ENCODE measurements around the gene SRL.

SRL gene

GRCh38 chr16:4183237-4184037 lies 58.4 kb downstream of the SRL start:
- no peaks in the 10 kb centered on the region for H3K27me3 ChIP-seq (ENCODE audit: control insufficient read depth in 1 of 2, insufficient read depth in 2 of 2, low read length in 2 of 2)
- no peaks in the 10 kb centered on the region for H3K9me3 ChIP-seq (ENCODE audit: control insufficient read depth in 2 of 2, low read length in 2 of 2)
- H3K9ac ChIP-seq (ENCODE audit: low read length in 2 of 2), result peak overlapping the region; percentile 82 to 84
- peak overlapping the region; percentile 69 to 81 for H3K4me3 ChIP-seq (ENCODE audit: low read length in 2 of 2)
- H3K36me3 ChIP-seq (ENCODE audit: control insufficient read depth in 2 of 2, insufficient read depth in 2 of 2, low read length in 2 of 2), result no peaks in the 10 kb centered on the region
- peaks cover 13% of the 10 kb centered on the region for H3K4me1 ChIP-seq (ENCODE audit: control insufficient read depth, insufficient read depth, low read length)
- peak overlapping the region; percentile 87 for H3K27ac ChIP-seq (ENCODE audit: low read length)

GRCh38 chr16:4182581-4183236 lies 59.2 kb downstream of the SRL start:
- H3K27ac ChIP-seq (ENCODE audit: low read length), result peak overlapping the region; percentile 87
- peak overlapping the region; percentile 69 to 81 for H3K4me3 ChIP-seq (ENCODE audit: low read length in 2 of 2)
- H3K4me1 ChIP-seq (ENCODE audit: control insufficient read depth, insufficient read depth, low read length), result peaks cover 13% of the 10 kb centered on the region
- no peaks in the 10 kb centered on the region for H3K27me3 ChIP-seq (ENCODE audit: control insufficient read depth in 1 of 2, insufficient read depth in 2 of 2, low read length in 2 of 2)
- H3K9me3 ChIP-seq (ENCODE audit: control insufficient read depth in 2 of 2, low read length in 2 of 2), result no peaks in the 10 kb centered on the region
- peak overlapping the region; percentile 82 to 84 for H3K9ac ChIP-seq (ENCODE audit: low read length in 2 of 2)
- no peaks in the 10 kb centered on the region for H3K36me3 ChIP-seq (ENCODE audit: control insufficient read depth in 2 of 2, insufficient read depth in 2 of 2, low read length in 2 of 2)

- peaks cover 13% of the 10 kb centered on the region for H3K4me1 ChIP-seq (ENCODE audit: control insufficient read depth, insufficient read depth, low read length)
- H3K36me3 ChIP-seq (ENCODE audit: control insufficient read depth in 2 of 2, insufficient read depth in 2 of 2, low read length in 2 of 2), result no peaks in the 10 kb centered on the region
- no peak overlapping the region for H3K27ac ChIP-seq (ENCODE audit: low read length)
- H3K27me3 ChIP-seq (ENCODE audit: control insufficient read depth in 1 of 2, insufficient read depth in 2 of 2, low read length in 2 of 2), result no peaks in the 10 kb centered on the region
- no peak overlapping the region for H3K4me3 ChIP-seq (ENCODE audit: low read length in 2 of 2)
- H3K9ac ChIP-seq (ENCODE audit: low read length in 2 of 2), result no peak overlapping the region
- H3K9me3 ChIP-seq (ENCODE audit: control insufficient read depth in 2 of 2, low read length in 2 of 2), result no peaks in the 10 kb centered on the region
These were observed 61.4 kb downstream of the SRL start for GRCh38 chr16:4180511-4180910.

- peaks cover 13% of the 10 kb centered on the region for H3K4me1 ChIP-seq (ENCODE audit: control insufficient read depth, insufficient read depth, low read length)
- H3K9ac ChIP-seq (ENCODE audit: low read length in 2 of 2), result no peak overlapping the region
- no peaks in the 10 kb centered on the region for H3K36me3 ChIP-seq (ENCODE audit: control insufficient read depth in 2 of 2, insufficient read depth in 2 of 2, low read length in 2 of 2)
- H3K9me3 ChIP-seq (ENCODE audit: control insufficient read depth in 2 of 2, low read length in 2 of 2), result no peaks in the 10 kb centered on the region
- H3K4me3 ChIP-seq (ENCODE audit: low read length in 2 of 2), result no peak overlapping the region
- no peak overlapping the region for H3K27ac ChIP-seq (ENCODE audit: low read length)
- H3K27me3 ChIP-seq (ENCODE audit: control insufficient read depth in 1 of 2, insufficient read depth in 2 of 2, low read length in 2 of 2), result peaks cover 0 to under 1% of the 10 kb centered on the region in 2 donors
These were observed 62.1 kb downstream of the SRL start for GRCh38 chr16:4179763-4180260.

GRCh38 chr16:4179020-4179419 lies 62.9 kb downstream of the SRL start:
- Histone ChIP-seq H3K27me3 (ENCODE audit: control insufficient read depth in 1 of 2, insufficient read depth in 2 of 2, low read length in 2 of 2) (peaks cover 0 to 2% of the 10 kb centered on the region in 2 donors), H3K27ac (ENCODE audit: low read length) (no peak overlapping the region), H3K36me3 (ENCODE audit: control insufficient read depth in 2 of 2, insufficient read depth in 2 of 2, low read length in 2 of 2) (no peaks in the 10 kb centered on the region), H3K9me3 (ENCODE audit: control insufficient read depth in 2 of 2, low read length in 2 of 2) (no peaks in the 10 kb centered on the region), H3K9ac (ENCODE audit: low read length in 2 of 2) (no peak overlapping the region), H3K4me3 (ENCODE audit: low read length in 2 of 2) (no peak overlapping the region), H3K4me1 (ENCODE audit: control insufficient read depth, insufficient read depth, low read length) (peaks cover 6% of the 10 kb centered on the region)

GRCh38 chr16:4178468-4179010 lies 63.3 kb downstream of the SRL start:
- no peaks in the 10 kb centered on the region for H3K9me3 ChIP-seq (ENCODE audit: control insufficient read depth in 2 of 2, low read length in 2 of 2)
- H3K9ac ChIP-seq (ENCODE audit: low read length in 2 of 2), result no peak overlapping the region
- peaks cover 4% of the 10 kb centered on the region for H3K4me1 ChIP-seq (ENCODE audit: control insufficient read depth, insufficient read depth, low read length)
- no peaks in the 10 kb centered on the region for H3K36me3 ChIP-seq (ENCODE audit: control insufficient read depth in 2 of 2, insufficient read depth in 2 of 2, low read length in 2 of 2)
- peaks cover 0 to 2% of the 10 kb centered on the region in 2 donors for H3K27me3 ChIP-seq (ENCODE audit: control insufficient read depth in 1 of 2, insufficient read depth in 2 of 2, low read length in 2 of 2)
- H3K4me3 ChIP-seq (ENCODE audit: low read length in 2 of 2), result no peak overlapping the region
- H3K27ac ChIP-seq (ENCODE audit: low read length), result no peak overlapping the region

- no peak overlapping the region for H3K27ac ChIP-seq (ENCODE audit: low read length)
- H3K4me3 ChIP-seq (ENCODE audit: low read length in 2 of 2), result no peak overlapping the region
- no peaks in the 10 kb centered on the region for H3K36me3 ChIP-seq (ENCODE audit: control insufficient read depth in 2 of 2, insufficient read depth in 2 of 2, low read length in 2 of 2)
- H3K27me3 ChIP-seq (ENCODE audit: control insufficient read depth in 1 of 2, insufficient read depth in 2 of 2, low read length in 2 of 2), result peaks cover 0 to 2% of the 10 kb centered on the region in 2 donors
- no peak overlapping the region for H3K9ac ChIP-seq (ENCODE audit: low read length in 2 of 2)
- H3K9me3 ChIP-seq (ENCODE audit: control insufficient read depth in 2 of 2, low read length in 2 of 2), result no peaks in the 10 kb centered on the region
- no peaks in the 10 kb centered on the region for H3K4me1 ChIP-seq (ENCODE audit: control insufficient read depth, insufficient read depth, low read length)
These were observed 64.9 kb downstream of the SRL start for GRCh38 chr16:4176906-4177417.

- Histone ChIP-seq H3K27ac (ENCODE audit: low read length) (no peak overlapping the region), H3K9me3 (ENCODE audit: control insufficient read depth in 2 of 2, low read length in 2 of 2) (no peaks in the 10 kb centered on the region), H3K27me3 (ENCODE audit: control insufficient read depth in 1 of 2, insufficient read depth in 2 of 2, low read length in 2 of 2) (peaks cover 0 to 2% of the 10 kb centered on the region in 2 donors), H3K4me1 (ENCODE audit: control insufficient read depth, insufficient read depth, low read length) (no peaks in the 10 kb centered on the region), H3K4me3 (ENCODE audit: low read length in 2 of 2) (no peak overlapping the region), H3K9ac (ENCODE audit: low read length in 2 of 2) (no peak overlapping the region), H3K36me3 (ENCODE audit: control insufficient read depth in 2 of 2, insufficient read depth in 2 of 2, low read length in 2 of 2) (no peaks in the 10 kb centered on the region)
These were observed 66.0 kb downstream of the SRL start for GRCh38 chr16:4175849-4176248.

GRCh38 chr16:4172070-4172469 lies 69.8 kb downstream of the SRL start:
- Histone ChIP-seq H3K27ac (ENCODE audit: low read length) (no peak overlapping the region), H3K4me3 (ENCODE audit: low read length in 2 of 2) (no peak overlapping the region), H3K4me1 (ENCODE audit: control insufficient read depth, insufficient read depth, low read length) (no peaks in the 10 kb centered on the region), H3K36me3 (ENCODE audit: control insufficient read depth in 2 of 2, insufficient read depth in 2 of 2, low read length in 2 of 2) (no peaks in the 10 kb centered on the region), H3K27me3 (ENCODE audit: control insufficient read depth in 1 of 2, insufficient read depth in 2 of 2, low read length in 2 of 2) (peaks cover 0 to 2% of the 10 kb centered on the region in 2 donors), H3K9ac (ENCODE audit: low read length in 2 of 2) (no peak overlapping the region), H3K9me3 (ENCODE audit: control insufficient read depth in 2 of 2, low read length in 2 of 2) (no peaks in the 10 kb centered on the region)

- no peak overlapping the region for H3K27ac ChIP-seq (ENCODE audit: low read length)
- H3K4me3 ChIP-seq (ENCODE audit: low read length in 2 of 2), result no peak overlapping the region
- no peaks in the 10 kb centered on the region for H3K4me1 ChIP-seq (ENCODE audit: control insufficient read depth, insufficient read depth, low read length)
- no peaks in the 10 kb centered on the region for H3K9me3 ChIP-seq (ENCODE audit: control insufficient read depth in 2 of 2, low read length in 2 of 2)
- H3K36me3 ChIP-seq (ENCODE audit: control insufficient read depth in 2 of 2, insufficient read depth in 2 of 2, low read length in 2 of 2), result no peaks in the 10 kb centered on the region
- no peak overlapping the region for H3K9ac ChIP-seq (ENCODE audit: low read length in 2 of 2)
- no peaks in the 10 kb centered on the region for H3K27me3 ChIP-seq (ENCODE audit: control insufficient read depth in 1 of 2, insufficient read depth in 2 of 2, low read length in 2 of 2)
These were observed 72.5 kb downstream of the SRL start for GRCh38 chr16:4169415-4169814.

All from stomach smooth muscle (tissue), 2 donors.